Endothelial cell of umbilical vein (primary cell): ENCODE data around the gene FUT6. TPM values are rescaled to one million over a fixed set of nuclear protein-coding genes. Genes with fewer than 3 reads are reported as not detected.
"Not testable (repeated sequence)": the region's sequence is repeated elsewhere in the genome, so short reads cannot be mapped to it uniquely, and the experiment has no call there.

Experiments used
- BruUV-seq: library from RNA; stranded (reverse); fragments of 400-500 nt; replicated peaks from 2 replicates; lab custom pipeline; 2021; lab: Mats Ljungman, UMichigan
- CTCF ChIA-PET: fragments of 300-600, 350-600 bp; sonication (Branson Sonifier 250); formaldehyde crosslinking; loops from one replicate; lab custom pipeline; 2021; ENCODE audit warnings: antibody characterized with exemption, inconsistent platforms; lab: Charles Lee
- POLR2A ChIA-PET: fragments of 300-600, 350-600 bp; sonication (Branson Sonifier 250); formaldehyde crosslinking; loops from one replicate; lab custom pipeline; 2021; ENCODE audit warnings: antibody characterized with exemption, inconsistent platforms; lab: Charles Lee
- DNase-seq: peaks from one replicate; pipeline ENCODE4 v3.0.0-alpha.2; 2011; ENCODE audit warnings: low read depth, low spot score
- FAIRE-seq: peaks from 2 replicates; lab custom pipeline; 2011; peaks lifted over from hg19 to GRCh38; lab: Jason Lieb, UNC
- H2AFZ ChIP-seq: 2 replicates; pipeline ENCODE4 v1.6.0; 2012; ENCODE audit warnings: low read depth, low read length, control low read depth, inconsistent platforms
- H3K27ac ChIP-seq: 2 replicates; pipeline ENCODE4 v1.5.1; 2011; ENCODE audit warnings: low read depth, mild to moderate bottlenecking, control low read depth, low read length, moderate library complexity; ENCODE audit not compliant: insufficient read depth
- H3K27me3 ChIP-seq, 2 experiments: 2 replicates each; pipeline versions ENCODE4 v1.6.0 to v1.6.1; 2011; ENCODE audit warnings: low read length in 2 of 2, mixed read lengths in 1 of 2; ENCODE audit not compliant: control insufficient read depth in 2 of 2, insufficient read depth in 2 of 2
- H3K36me3 ChIP-seq, 2 experiments: 2 replicates in 1 of 2; 3 replicates in 1 of 2; pipeline ENCODE4 v1.5.1; 2011; ENCODE audit warnings: low read length in 2 of 2, mild to moderate bottlenecking in 1 of 2, moderate library complexity in 1 of 2; ENCODE audit not compliant: control insufficient read depth in 2 of 2, insufficient read depth in 2 of 2; ENCODE audit errors: extremely low read depth in 1 of 2
- H3K4me1 ChIP-seq: 3 replicates; pipeline ENCODE4 v1.5.1; 2011; ENCODE audit warnings: mild to moderate bottlenecking, low read length; ENCODE audit not compliant: control insufficient read depth, insufficient read depth; ENCODE audit errors: extremely low read depth
- H3K4me2 ChIP-seq: 2 replicates; pipeline ENCODE4 v1.6.1; 2011; ENCODE audit warnings: low read length, control low read depth, mixed read lengths; ENCODE audit not compliant: insufficient read depth
- H3K4me3 ChIP-seq, 3 experiments: fragments of 200-600 bp in 1 of 3; sonication (generic), shearing (Covaris generic) in 1 of 3; replicated peaks in 1 of 3; 2 replicates each; pipeline ENCODE4 v1.5.1; 2011 to 2016; ENCODE audit warnings: control low read depth in 3 of 3, low read length in 3 of 3, mild to moderate bottlenecking in 2 of 3, inconsistent platforms in 1 of 3, low read depth in 1 of 3, moderate library complexity in 1 of 3; ENCODE audit not compliant: insufficient read depth in 1 of 3
- H3K79me2 ChIP-seq: 2 replicates; pipeline ENCODE4 v1.6.0; 2012; ENCODE audit warnings: low read length, inconsistent platforms; ENCODE audit not compliant: control insufficient read depth, insufficient read depth
- H3K9ac ChIP-seq: replicated peaks from 2 replicates; pipeline ENCODE3; 2011; ENCODE audit warnings: low read length, control low read depth; ENCODE audit not compliant: insufficient read depth; ENCODE audit errors: extremely low read depth
- H3K9me1 ChIP-seq: replicated peaks from 3 replicates; pipeline ENCODE4 v1.6.0; 2011; ENCODE audit warnings: mild to moderate bottlenecking, low read length; ENCODE audit not compliant: control insufficient read depth, insufficient read depth; ENCODE audit errors: extremely low read depth
- H3K9me3 ChIP-seq: replicated peaks from 2 replicates; pipeline ENCODE4 v1.5.1; 2012; ENCODE audit warnings: low read length, inconsistent platforms; ENCODE audit not compliant: control insufficient read depth, insufficient read depth
- H4K20me1 ChIP-seq: replicated peaks from 2 replicates; pipeline ENCODE3; 2011; ENCODE audit warnings: mild to moderate bottlenecking, low read length; ENCODE audit not compliant: control insufficient read depth, insufficient read depth; ENCODE audit errors: extremely low read depth
- EZH2 ChIP-seq: IDR thresholded peaks from 2 replicates; pipeline ENCODE4 v1.6.1; 2012; ENCODE audit warnings: borderline replicate concordance, low read depth, mild to moderate bottlenecking, moderate library complexity, low read length, inconsistent platforms; ENCODE audit not compliant: severe bottlenecking
- FOS ChIP-seq: IDR thresholded peaks from 2 replicates; pipeline ENCODE4 v1.6.1; 2011; ENCODE audit warnings: mild to moderate bottlenecking, low read length, moderate library complexity, borderline replicate concordance; ENCODE audit not compliant: insufficient read depth
- GATA2 ChIP-seq: IDR thresholded peaks from 2 replicates; pipeline ENCODE4 v1.7.0; 2011; ENCODE audit warnings: low read depth, mild to moderate bottlenecking, moderate library complexity, mixed read lengths, low read length; ENCODE audit not compliant: insufficient read length, insufficient read depth
- JUN ChIP-seq: IDR thresholded peaks from 2 replicates; pipeline ENCODE4 v1.6.1; 2011; ENCODE audit warnings: borderline replicate concordance, low read depth; ENCODE audit not compliant: insufficient read length, insufficient read depth
- MYC ChIP-seq: IDR thresholded peaks from one replicate; pipeline ENCODE4 v1.6.1; 2011; ENCODE audit warnings: mild to moderate bottlenecking, low read depth, low read length
- POLR2A ChIP-seq: IDR thresholded peaks from 2 replicates; pipeline ENCODE4 v1.6.1; 2012; ENCODE audit warnings: low read depth, mild to moderate bottlenecking, control low read depth, low read length
- POLR2AphosphoS5 ChIP-seq: IDR thresholded peaks from 2 replicates; pipeline ENCODE4 v1.6.1; 2012; ENCODE audit warnings: low read depth, mild to moderate bottlenecking, control low read depth, low read length, moderate library complexity; ENCODE audit not compliant: insufficient read depth
- dilution Hi-C: fragments of 300-500 bp; cut with MboI; formaldehyde crosslinking; loops from one replicate; pipeline ENCODE4 v1.15.0; 2019; ENCODE audit warnings: low sequenced_read_pairs; ENCODE audit not compliant: extremely low pct_ligation_motif_present
- intact Hi-C: fragments of 100-400 bp; cut with micrococcal nuclease; formaldehyde crosslinking; loops from one replicate; pipeline ENCODE4 v1.10.0; 2022
- polyA plus RNA-seq, 4 experiments: library from polyadenylated mRNA; depleted of rRNA in 3 of 4; stranded (reverse) in 3 of 4; unstranded in 1 of 4; fragments of >200 nt; gene quantifications; 2 replicates each; pipeline versions ENCODE4 v1.2.1 to v1.2.3, GENCODE V29; 2011 to 2012; ENCODE audit warnings: missing spikeins in 1 of 4
- total RNA-seq: library from RNA; stranded (reverse); gene quantifications from 2 replicates; pipeline ENCODE4 v1.2.3, GENCODE V29; 2021
- TF ChIP-seq, protein P1 (sequence below): IDR thresholded peaks from 2 replicates; pipeline ENCODE4 v1.6.1; 2011; ENCODE audit not compliant: insufficient read depth, insufficient read length
- TF ChIP-seq, protein P2 (sequence below), 2 donors: IDR thresholded peaks; 1 replicate in 1 of 2; 2 replicates in 1 of 2; pipeline ENCODE4 v1.5.1; 2011; ENCODE audit warnings: low read length in 2 of 2, mild to moderate bottlenecking in 2 of 2, moderate library complexity in 2 of 2, control low read depth in 1 of 2, inconsistent platforms in 1 of 2, low read depth in 1 of 2; ENCODE audit not compliant: insufficient read depth in 1 of 2; ENCODE audit errors: extremely low read depth in 1 of 2

FUT6 gene
- total and polyA plus RNA-seq, 2 donors (not counting 3 experiments of a cell fraction or from before 2014, with no cell fraction given) = not detected

DNA sequence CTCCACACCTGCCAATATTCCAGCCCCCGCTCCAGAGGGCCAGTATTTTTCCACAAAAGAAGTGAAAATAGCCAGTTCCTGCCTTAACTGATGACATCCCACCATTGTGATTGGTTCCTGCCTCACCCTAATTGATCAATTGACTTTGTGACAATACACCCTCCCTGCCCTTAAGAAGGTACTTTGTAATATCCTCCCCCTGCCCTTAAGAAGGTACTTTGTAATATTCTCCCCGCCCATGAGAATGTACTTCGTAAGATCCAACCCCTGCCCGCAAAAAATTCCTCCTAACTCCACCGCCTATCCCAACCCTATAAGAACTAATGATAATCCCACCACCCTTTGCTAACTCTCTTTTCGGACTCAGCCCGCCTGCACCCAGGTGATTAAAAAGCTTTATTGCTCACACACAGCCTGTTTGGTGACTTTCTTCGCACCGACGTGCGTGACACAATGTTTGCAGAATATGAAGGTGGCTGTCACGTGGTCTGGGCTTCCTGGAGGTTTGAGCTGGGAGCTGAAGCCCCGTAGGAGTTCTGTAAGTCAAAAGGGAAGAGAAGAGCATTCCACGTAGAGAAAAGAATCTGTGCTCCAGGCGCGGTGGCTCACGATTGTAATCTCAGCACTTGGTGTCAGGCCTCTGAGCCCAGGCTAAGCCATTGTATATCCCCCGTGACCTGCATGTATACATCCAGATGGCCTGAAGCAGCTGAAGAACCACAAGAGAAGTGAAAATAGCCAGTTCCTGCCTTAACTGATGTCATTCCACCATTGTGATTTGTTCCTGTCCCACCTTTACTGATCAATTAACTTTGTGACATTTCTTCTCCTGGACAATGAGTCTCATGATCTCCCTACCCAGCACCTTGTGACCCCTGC, 17.9 kb upstream of the FUT6 start:
- Histone ChIP-seq H3K4me3 (no peak overlapping the region), H2AFZ (no peak overlapping the region), H3K79me2 (no peaks in the 10 kb centered on the region), H3K9ac (no peak overlapping the region), H3K27ac (no peak overlapping the region), H3K4me2 (no peak overlapping the region), H3K36me3 (no peaks in the 10 kb centered on the region), H3K27me3 (peaks cover 0 to 10% of the 10 kb centered on the region in 2 experiments), H3K4me1 (no peaks in the 10 kb centered on the region), H3K9me3 (no peaks in the 10 kb centered on the region), H4K20me1 (no peaks in the 10 kb centered on the region), H3K9me1 (no peaks in the 10 kb centered on the region)
- intact Hi-C loops (no loop called here), dilution Hi-C loops (no loop called here)
- ChIA-PET POLR2A (no interaction called here), CTCF (interaction anchor here (1.4 to 3.5 kb wide), 2 partner anchors 16 to 53 kb away, joined by 3 to 12 read pairs; no protein-coding TSS in a partner anchor)
- TF ChIP-seq, protein P1, sequence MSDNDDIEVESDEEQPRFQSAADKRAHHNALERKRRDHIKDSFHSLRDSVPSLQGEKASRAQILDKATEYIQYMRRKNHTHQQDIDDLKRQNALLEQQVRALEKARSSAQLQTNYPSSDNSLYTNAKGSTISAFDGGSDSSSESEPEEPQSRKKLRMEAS = no peak
- TF ChIP-seq EZH2 (no peak), FOS (no peak), GATA2 (no peak), JUN (no peak), MYC (no peak), POLR2AphosphoS5 (no peak), POLR2A (no peak)
- TF ChIP-seq, protein P2, sequence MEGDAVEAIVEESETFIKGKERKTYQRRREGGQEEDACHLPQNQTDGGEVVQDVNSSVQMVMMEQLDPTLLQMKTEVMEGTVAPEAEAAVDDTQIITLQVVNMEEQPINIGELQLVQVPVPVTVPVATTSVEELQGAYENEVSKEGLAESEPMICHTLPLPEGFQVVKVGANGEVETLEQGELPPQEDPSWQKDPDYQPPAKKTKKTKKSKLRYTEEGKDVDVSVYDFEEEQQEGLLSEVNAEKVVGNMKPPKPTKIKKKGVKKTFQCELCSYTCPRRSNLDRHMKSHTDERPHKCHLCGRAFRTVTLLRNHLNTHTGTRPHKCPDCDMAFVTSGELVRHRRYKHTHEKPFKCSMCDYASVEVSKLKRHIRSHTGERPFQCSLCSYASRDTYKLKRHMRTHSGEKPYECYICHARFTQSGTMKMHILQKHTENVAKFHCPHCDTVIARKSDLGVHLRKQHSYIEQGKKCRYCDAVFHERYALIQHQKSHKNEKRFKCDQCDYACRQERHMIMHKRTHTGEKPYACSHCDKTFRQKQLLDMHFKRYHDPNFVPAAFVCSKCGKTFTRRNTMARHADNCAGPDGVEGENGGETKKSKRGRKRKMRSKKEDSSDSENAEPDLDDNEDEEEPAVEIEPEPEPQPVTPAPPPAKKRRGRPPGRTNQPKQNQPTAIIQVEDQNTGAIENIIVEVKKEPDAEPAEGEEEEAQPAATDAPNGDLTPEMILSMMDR (IDR thresholded peaks at IDR 0.05; ENCODE audit: extremely low read depth in 1 of 2, insufficient read depth in 1 of 2, low read depth in 1 of 2, low read length in 2 of 2) = no peak
- no peak for FAIRE-seq
- no peak for DNase-seq
- BruUV-seq = no TSS peak

- intact Hi-C loops, H3K9me3 ChIP-seq, H3K4me3 ChIP-seq, H3K9me1 ChIP-seq, H3K4me2 ChIP-seq, H2AFZ ChIP-seq, FAIRE-seq, H3K9ac ChIP-seq, dilution Hi-C loops, DNase-seq, H3K27ac ChIP-seq, H3K36me3 ChIP-seq, POLR2A ChIA-PET, H3K4me1 ChIP-seq, H3K79me2 ChIP-seq, BruUV-seq, H4K20me1 ChIP-seq: not testable (repeated sequence)
- CTCF ChIA-PET = interaction anchor here (1.5 kb wide), 1 partner anchor 51 kb away, joined by 5 read pairs; no protein-coding TSS in a partner anchor
- H3K27me3 ChIP-seq = peaks cover 0 to 10% of the 10 kb centered on the region in 2 experiments
Observed at GRCh38 chr19:5855151-5855550, 15.6 kb upstream of the FUT6 start.
